H1 (cell line): ENCODE data around the gene LYZL4. TPM values are rescaled to one million over a fixed set of nuclear protein-coding genes. Genes with fewer than 3 reads are reported as not detected.

Experiments
- CTCF ChIA-PET: fragments of 300-600 bp; sonication (Branson Sonifier 250); formaldehyde crosslinking; loops from one replicate; lab custom pipeline; 2021; ENCODE audit not compliant: partially characterized antibody; lab: Charles Lee
- POLR2A ChIA-PET: fragments of 300-600 bp; sonication (Branson Sonifier 250); formaldehyde crosslinking; loops from one replicate; lab custom pipeline; 2021; ENCODE audit warnings: inconsistent platforms; ENCODE audit not compliant: partially characterized antibody; lab: Charles Lee
- DNase-seq, 2 experiments: peaks; one replicate each; pipeline versions ENCODE4 v3.0.0 to v3.0.0-alpha.2; 2010 to 2022; ENCODE audit warnings: low spot score in 2 of 2, low read depth in 1 of 2, mixed read lengths in 1 of 2
- FAIRE-seq: peaks from 2 replicates; lab custom pipeline; 2011; peaks lifted over from hg19 to GRCh38; lab: Jason Lieb, UNC
- H2AFZ ChIP-seq: 2 replicates; pipeline ENCODE4 v1.8.1; 2012; ENCODE audit warnings: low read length, inconsistent platforms
- H2AK5ac ChIP-seq: 2 replicates; pipeline ENCODE4 v1.6.1; 2013; ENCODE audit warnings: low read depth, low read length
- H2BK120ac ChIP-seq: replicated peaks from 2 replicates; pipeline ENCODE3; 2013; ENCODE audit warnings: low read depth, low read length, inconsistent platforms
- H2BK12ac ChIP-seq: 2 replicates; pipeline ENCODE4 v1.6.1; 2013; ENCODE audit warnings: low read depth, low read length
- H2BK15ac ChIP-seq: 2 replicates; pipeline ENCODE4 v1.6.1; 2013; ENCODE audit warnings: low read length
- H2BK20ac ChIP-seq: 2 replicates; pipeline ENCODE4 v1.6.1; 2013; ENCODE audit warnings: low read length
- H2BK5ac ChIP-seq: 2 replicates; pipeline ENCODE4 v1.6.1; 2013; ENCODE audit warnings: low read depth, low read length
- H3K14ac ChIP-seq: 2 replicates; pipeline ENCODE4 v1.6.1; 2013; ENCODE audit warnings: inconsistent platforms; ENCODE audit not compliant: insufficient read length
- H3K18ac ChIP-seq: 2 replicates; pipeline ENCODE4 v1.6.1; 2013; ENCODE audit warnings: low read length; ENCODE audit errors: extremely low read depth
- H3K23ac ChIP-seq: 2 replicates; pipeline ENCODE4 v1.6.1; 2013; ENCODE audit warnings: inconsistent platforms; ENCODE audit not compliant: insufficient read length
- H3K23me2 ChIP-seq: 2 replicates; pipeline ENCODE4 v1.6.1; 2013; ENCODE audit warnings: low read depth, low read length
- H3K27ac ChIP-seq: 2 replicates; pipeline ENCODE4 v1.6.1; 2011; ENCODE audit warnings: low read depth, low read length, inconsistent platforms
- H3K27me3 ChIP-seq, 4 experiments: replicated peaks in 1 of 4; 1 replicate in 1 of 4; 2 replicates in 3 of 4; pipeline versions ENCODE4 v1.6.1 to v1.8.1; 2011 to 2013; ENCODE audit warnings: low read length in 3 of 4, mild to moderate bottlenecking in 3 of 4, inconsistent platforms in 2 of 4, mixed read lengths in 2 of 4, moderate library complexity in 1 of 4; ENCODE audit not compliant: control insufficient read depth in 3 of 4, insufficient read depth in 3 of 4; ENCODE audit errors: extremely low read depth in 1 of 4
- H3K36me3 ChIP-seq, 4 experiments: 2 replicates each; pipeline versions ENCODE4 v1.6.1 to v1.8.1; 2011 to 2013; ENCODE audit warnings: mild to moderate bottlenecking in 4 of 4, low read length in 3 of 4, moderate library complexity in 2 of 4, control low read depth in 1 of 4, inconsistent platforms in 1 of 4; ENCODE audit not compliant: insufficient read depth in 4 of 4, control insufficient read depth in 2 of 4
- H3K4ac ChIP-seq: replicated peaks from 2 replicates; pipeline ENCODE3; 2013; ENCODE audit warnings: low read length, low read depth, mixed read lengths, inconsistent platforms; ENCODE audit not compliant: insufficient read length
- H3K4me1 ChIP-seq, 4 experiments: replicated peaks in 1 of 4; 1 replicate in 1 of 4; 2 replicates in 3 of 4; pipeline versions ENCODE4 v1.6.1 to v1.8.1; 2011 to 2013; ENCODE audit warnings: low read length in 3 of 4, inconsistent platforms in 2 of 4, mixed read lengths in 1 of 4; ENCODE audit not compliant: insufficient read depth in 4 of 4, control insufficient read depth in 3 of 4
- H3K4me2 ChIP-seq, 2 experiments: 2 replicates each; pipeline versions ENCODE4 v1.6.1 to v1.8.1; 2011 to 2013; ENCODE audit warnings: low read depth in 2 of 2, low read length in 2 of 2, control low read depth in 1 of 2, inconsistent platforms in 1 of 2, mild to moderate bottlenecking in 1 of 2; ENCODE audit not compliant: insufficient read depth in 1 of 2
- H3K4me3 ChIP-seq, 4 experiments: fragments of 200-600, 300-600 bp in 1 of 4; sonication (generic), shearing (Covaris generic), sonication (Bioruptor Twin) in 1 of 4; 2 replicates each; pipeline versions ENCODE4 v1.5.1 to v1.8.1; 2011 to 2016; ENCODE audit warnings: low read length in 4 of 4, low read depth in 3 of 4, control low read depth in 2 of 4, inconsistent platforms in 2 of 4, mild to moderate bottlenecking in 2 of 4, mixed read lengths in 1 of 4, moderate library complexity in 1 of 4; ENCODE audit not compliant: insufficient read depth in 2 of 4; ENCODE audit errors: extremely low read depth in 1 of 4
- H3K56ac ChIP-seq: replicated peaks from 2 replicates; pipeline ENCODE3; 2013; ENCODE audit warnings: low read depth, mild to moderate bottlenecking, mixed read lengths, low read length, inconsistent platforms; ENCODE audit not compliant: insufficient read length
- H3K79me1 ChIP-seq: 2 replicates; pipeline ENCODE4 v1.6.1; 2013; ENCODE audit warnings: low read depth, low read length, control low read depth
- H3K79me2 ChIP-seq, 2 experiments: 2 replicates each; pipeline versions ENCODE4 v1.6.1 to v1.8.1; 2012 to 2013; ENCODE audit warnings: low read length in 2 of 2, mild to moderate bottlenecking in 2 of 2, inconsistent platforms in 1 of 2; ENCODE audit not compliant: insufficient read depth in 2 of 2, control insufficient read depth in 1 of 2
- H3K9ac ChIP-seq, 4 experiments: replicated peaks in 1 of 4; 1 replicate in 1 of 4; 2 replicates in 3 of 4; pipeline versions ENCODE4 v1.6.1 to v1.8.1; 2011 to 2013; ENCODE audit warnings: low read depth in 3 of 4, low read length in 3 of 4, control low read depth in 2 of 4, mild to moderate bottlenecking in 2 of 4, moderate library complexity in 2 of 4, inconsistent platforms in 1 of 4; ENCODE audit errors: extremely low read depth in 1 of 4
- H3K9me3 ChIP-seq, 2 experiments: 2 replicates each; pipeline versions ENCODE4 v1.6.1 to v1.8.1; 2012 to 2013; ENCODE audit warnings: mild to moderate bottlenecking in 2 of 2, moderate library complexity in 2 of 2, control low read depth in 1 of 2, inconsistent platforms in 1 of 2, low read depth in 1 of 2, low read length in 1 of 2, mixed read lengths in 1 of 2; ENCODE audit not compliant: insufficient read depth in 2 of 2
- H4K20me1 ChIP-seq, 2 experiments: replicated peaks in 1 of 2; 2 replicates each; pipeline versions ENCODE3 to v1.8.1; 2011 to 2013; ENCODE audit warnings: inconsistent platforms in 2 of 2, low read length in 2 of 2, mild to moderate bottlenecking in 1 of 2; ENCODE audit not compliant: insufficient read depth in 2 of 2, control insufficient read depth in 1 of 2
- H4K5ac ChIP-seq: 2 replicates; pipeline ENCODE4 v1.6.1; 2013; ENCODE audit warnings: low read length, low read depth, mixed read lengths, inconsistent platforms; ENCODE audit not compliant: insufficient read length
- H4K8ac ChIP-seq: 2 replicates; pipeline ENCODE4 v1.8.0; 2013; ENCODE audit warnings: mild to moderate bottlenecking, moderate library complexity, low read length, inconsistent platforms; ENCODE audit not compliant: insufficient read depth; ENCODE audit errors: extremely low read depth
- H4K91ac ChIP-seq: replicated peaks from 2 replicates; pipeline ENCODE3; 2013; ENCODE audit warnings: low read length, mixed read lengths, inconsistent platforms; ENCODE audit not compliant: insufficient read length
- TBP ChIP-seq: IDR thresholded peaks from 2 replicates; pipeline ENCODE4 v1.6.1; 2011; ENCODE audit warnings: low read depth, low read length, improper control_type of control experiment
- polyA plus RNA-seq, 7 experiments: library from polyadenylated mRNA; depleted of rRNA in 3 of 7; stranded (reverse) in 5 of 7; unstranded in 2 of 7; fragments of >200 nt in 5 of 7; fragments of 200-250 nt in 2 of 7; gene quantifications; 1 replicate in 5 of 7; 2 replicates in 1 of 7; 4 replicates in 1 of 7; pipeline versions ENCODE4 v1.2.1 to v1.2.3, GENCODE V29; 2011 to 2013; ENCODE audit warnings: missing spikeins in 2 of 7, mixed read lengths in 2 of 7
- total RNA-seq: library from RNA; stranded (reverse); fragmentation: NEBNext Ultra II Directional; extraction: Animal tissue kit (Norgen Biotek cat#: 25700); gene quantifications from 2 replicates; pipeline ENCODE4 v1.2.1, GENCODE V29; 2021
- TF ChIP-seq, protein P1 (sequence below): IDR thresholded peaks from 2 replicates; pipeline ENCODE4 v1.6.1; 2011; ENCODE audit warnings: low read depth, mild to moderate bottlenecking, low read length; ENCODE audit not compliant: insufficient read depth

Gene LYZL4
- total and polyA plus RNA-seq, 2 of the 8 experiments (the other 6 are each of a cell fraction or from before 2014, with no cell fraction given) = not detected

DNA sequence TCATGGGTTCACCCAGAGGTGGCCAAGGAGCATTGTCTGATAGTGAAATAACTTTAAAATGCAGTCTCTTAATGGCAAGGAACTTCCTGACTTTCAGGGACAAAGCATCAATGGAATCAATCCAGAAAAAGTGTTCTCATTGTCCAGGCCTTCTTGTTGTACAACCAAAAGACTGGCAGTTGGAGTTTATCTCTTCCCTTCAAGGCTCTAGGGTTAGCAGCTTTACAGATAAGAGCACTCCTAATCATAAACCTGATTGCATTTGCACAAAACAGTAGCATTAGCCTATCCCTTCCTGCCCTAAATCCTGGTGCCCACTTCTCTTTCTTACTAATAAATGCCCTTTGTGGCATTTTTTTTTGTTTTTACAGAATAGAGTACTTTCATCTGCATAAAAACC lies 48.7 kb upstream of the LYZL4 start:
- no peak overlapping the region for H3K4ac ChIP-seq
- no peak overlapping the region for H2AFZ ChIP-seq
- POLR2A ChIA-PET = no interaction called here

More for the DNA sequence above, 48.7 kb upstream of the LYZL4 start:
- H3K56ac ChIP-seq = no peak overlapping the region
- no peak overlapping the region for H3K9ac ChIP-seq
- no peaks in the 10 kb centered on the region for H3K79me2 ChIP-seq
- H3K23me2 ChIP-seq = no peaks in the 10 kb centered on the region
- H3K18ac ChIP-seq = no peak overlapping the region
- H3K4me3 ChIP-seq = no peak overlapping the region
- H4K91ac ChIP-seq = no peak overlapping the region
- no peak overlapping the region for H3K14ac ChIP-seq
- H3K27ac ChIP-seq = no peak overlapping the region
- H3K79me1 ChIP-seq = no peaks in the 10 kb centered on the region
- H4K5ac ChIP-seq = no peak overlapping the region
- no peaks in the 10 kb centered on the region for H3K4me1 ChIP-seq
- H3K36me3 ChIP-seq = no peaks in the 10 kb centered on the region
- H2BK120ac ChIP-seq = no peak overlapping the region
- no peak overlapping the region for H2BK15ac ChIP-seq
- DNase-seq = no peak
- H4K8ac ChIP-seq = no peak overlapping the region
- H3K9me3 ChIP-seq = no peaks in the 10 kb centered on the region
- no peak overlapping the region for H3K23ac ChIP-seq
- no peak overlapping the region for H2AK5ac ChIP-seq
- H2BK12ac ChIP-seq = no peak overlapping the region
- FAIRE-seq = no peak
- CTCF ChIA-PET = interaction anchor here (1.1 to 1.4 kb wide), 2 partner anchors 230 to 272 kb away, joined by 3 read pairs; no protein-coding TSS in a partner anchor
- H2BK5ac ChIP-seq = no peak overlapping the region
- H4K20me1 ChIP-seq = no peaks in the 10 kb centered on the region
- H2BK20ac ChIP-seq = no peak overlapping the region
- no peaks in the 10 kb centered on the region for H3K27me3 ChIP-seq
- no peak for TF ChIP-seq TBP
- TF ChIP-seq, protein P1, sequence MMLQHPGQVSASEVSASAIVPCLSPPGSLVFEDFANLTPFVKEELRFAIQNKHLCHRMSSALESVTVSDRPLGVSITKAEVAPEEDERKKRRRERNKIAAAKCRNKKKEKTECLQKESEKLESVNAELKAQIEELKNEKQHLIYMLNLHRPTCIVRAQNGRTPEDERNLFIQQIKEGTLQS = no peak
- TF ChIP-seq, all 59 proteins: peak for 0
- H3K4me2 ChIP-seq = no peak overlapping the region
